Measurements from ENCODE around the gene WFDC8.

DNA sequence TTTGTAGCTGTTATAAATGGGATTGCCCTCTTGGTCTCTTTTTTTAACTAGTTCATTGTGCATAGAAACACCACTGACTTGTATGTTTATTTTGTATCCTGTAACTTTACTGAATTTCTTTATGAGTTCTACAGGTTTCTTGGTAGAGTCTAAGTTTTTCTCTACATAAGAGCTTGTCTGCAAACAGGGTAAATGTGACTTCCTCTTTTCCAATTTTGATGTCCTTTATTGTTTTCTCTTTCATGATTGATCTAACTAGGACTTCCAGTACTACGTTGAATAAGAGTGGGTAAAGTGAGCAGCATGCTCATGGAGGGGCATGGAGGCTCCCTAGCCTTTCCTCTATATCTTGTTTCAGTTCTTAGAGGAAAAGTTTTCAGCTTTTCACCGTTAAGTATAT lies 47.5 kb upstream of the WFDC8 start:
- TF ChIP-seq EP300 (IDR thresholded peaks at IDR 0.05) = no peak
- TF ChIP-seq, protein P1, sequence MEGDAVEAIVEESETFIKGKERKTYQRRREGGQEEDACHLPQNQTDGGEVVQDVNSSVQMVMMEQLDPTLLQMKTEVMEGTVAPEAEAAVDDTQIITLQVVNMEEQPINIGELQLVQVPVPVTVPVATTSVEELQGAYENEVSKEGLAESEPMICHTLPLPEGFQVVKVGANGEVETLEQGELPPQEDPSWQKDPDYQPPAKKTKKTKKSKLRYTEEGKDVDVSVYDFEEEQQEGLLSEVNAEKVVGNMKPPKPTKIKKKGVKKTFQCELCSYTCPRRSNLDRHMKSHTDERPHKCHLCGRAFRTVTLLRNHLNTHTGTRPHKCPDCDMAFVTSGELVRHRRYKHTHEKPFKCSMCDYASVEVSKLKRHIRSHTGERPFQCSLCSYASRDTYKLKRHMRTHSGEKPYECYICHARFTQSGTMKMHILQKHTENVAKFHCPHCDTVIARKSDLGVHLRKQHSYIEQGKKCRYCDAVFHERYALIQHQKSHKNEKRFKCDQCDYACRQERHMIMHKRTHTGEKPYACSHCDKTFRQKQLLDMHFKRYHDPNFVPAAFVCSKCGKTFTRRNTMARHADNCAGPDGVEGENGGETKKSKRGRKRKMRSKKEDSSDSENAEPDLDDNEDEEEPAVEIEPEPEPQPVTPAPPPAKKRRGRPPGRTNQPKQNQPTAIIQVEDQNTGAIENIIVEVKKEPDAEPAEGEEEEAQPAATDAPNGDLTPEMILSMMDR (IDR thresholded peaks at IDR 0.05) = no peak
- no peak for TF ChIP-seq POLR2A (IDR thresholded peaks at IDR 0.05)

Data from ovary (tissue), 3 donors.